ENCODE results near the gene ABCB10.
"Not testable (repeated sequence)": the region's sequence is repeated elsewhere in the genome, so short reads cannot be mapped to it uniquely, and the experiment has no call there.

The ABCB10 gene

DNA sequence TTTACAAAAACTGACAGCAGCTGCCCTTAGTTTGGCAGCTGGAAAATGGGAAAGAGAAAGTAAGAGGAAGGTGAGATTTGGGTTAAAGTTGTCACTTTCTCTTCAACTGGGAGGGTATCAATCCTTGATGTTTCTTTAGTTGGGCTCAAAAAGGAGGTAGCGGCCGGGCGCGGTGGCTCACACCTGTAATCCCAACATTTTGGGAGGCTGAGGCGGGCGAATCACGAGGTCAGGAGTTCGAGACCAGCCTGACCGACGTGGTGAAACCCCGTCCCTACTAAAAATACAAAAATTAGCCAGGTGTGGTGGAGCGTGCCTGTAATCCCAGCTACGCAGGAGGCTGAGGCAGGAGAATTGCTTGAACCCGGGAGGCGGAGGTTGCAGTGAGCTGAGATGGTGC lies 1.6 kb upstream of the ABCB10 start:
- not testable (repeated sequence) for H3K4me2 ChIP-seq (ENCODE audit: low read length); H2BK5ac ChIP-seq (ENCODE audit: low read length); H3K23ac ChIP-seq (ENCODE audit: low read length); H3K36me3 ChIP-seq (ENCODE audit: control insufficient read depth, insufficient read depth, low read length); H3K56ac ChIP-seq (ENCODE audit: low read length); H3K9ac ChIP-seq (ENCODE audit: low read length); H3K4me1 ChIP-seq (ENCODE audit: control insufficient read depth, low read depth, low read length); H3K79me1 ChIP-seq (ENCODE audit: low read length); H3K27ac ChIP-seq (ENCODE audit: low read depth, low read length); H2AK5ac ChIP-seq (ENCODE audit: low read length); H3K27me3 ChIP-seq (ENCODE audit: insufficient read depth, low read length, poor library complexity); H4K5ac ChIP-seq (ENCODE audit: low read length); H4K8ac ChIP-seq (ENCODE audit: low read depth, low read length); H2BK15ac ChIP-seq (replicated peaks; ENCODE audit: low read depth); H2BK120ac ChIP-seq (ENCODE audit: low read depth, low read length); DNase-seq; H3K18ac ChIP-seq (ENCODE audit: low read length); H3K4ac ChIP-seq (ENCODE audit: low read depth, low read length); H3K4me3 ChIP-seq (ENCODE audit: low read length); H3K79me2 ChIP-seq (ENCODE audit: control insufficient read depth, insufficient read depth, low read length)
- WGBS (ENCODE audit: extremely low coverage, insufficient coverage, low lambda C conversion rate): no CpG with 5 or more reads among the region's 15 CpGs

DNA sequence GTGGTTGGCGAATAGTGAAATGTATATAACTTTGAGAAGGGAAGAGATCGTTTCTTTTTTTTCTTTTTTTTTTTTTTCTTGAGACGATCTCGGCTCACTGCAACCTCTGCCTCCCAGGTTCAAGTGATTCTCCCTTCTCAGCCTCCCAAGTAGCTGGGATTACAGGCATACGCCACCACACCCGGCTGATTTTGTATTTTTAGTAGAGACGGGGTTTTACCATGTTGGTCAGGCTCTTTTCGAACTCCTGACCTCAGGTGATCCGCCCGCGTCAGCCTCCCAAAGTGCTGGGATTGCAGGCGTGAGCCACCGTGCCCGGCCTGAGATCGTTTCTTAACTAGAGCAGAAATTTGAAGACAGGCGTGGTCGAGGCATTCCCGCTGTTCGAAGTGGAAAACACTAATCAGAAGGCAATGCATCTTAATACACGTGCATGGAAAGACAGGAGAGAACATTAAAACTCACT lies 862 bp upstream of the ABCB10 start:
- H4K8ac ChIP-seq (ENCODE audit: low read depth, low read length); H3K27me3 ChIP-seq (ENCODE audit: insufficient read depth, low read length, poor library complexity); H3K79me2 ChIP-seq (ENCODE audit: control insufficient read depth, insufficient read depth, low read length); DNase-seq; H3K4me3 ChIP-seq (ENCODE audit: low read length); H2BK5ac ChIP-seq (ENCODE audit: low read length); H3K18ac ChIP-seq (ENCODE audit: low read length); H2BK120ac ChIP-seq (ENCODE audit: low read depth, low read length); H2AK5ac ChIP-seq (ENCODE audit: low read length); H3K23ac ChIP-seq (ENCODE audit: low read length); H3K4me1 ChIP-seq (ENCODE audit: control insufficient read depth, low read depth, low read length); H2BK15ac ChIP-seq (replicated peaks; ENCODE audit: low read depth); H3K36me3 ChIP-seq (ENCODE audit: control insufficient read depth, insufficient read depth, low read length); H3K4ac ChIP-seq (ENCODE audit: low read depth, low read length); H3K79me1 ChIP-seq (ENCODE audit: low read length); H3K27ac ChIP-seq (ENCODE audit: low read depth, low read length); H4K5ac ChIP-seq (ENCODE audit: low read length): not testable (repeated sequence)
- Histone ChIP-seq H3K9ac (ENCODE audit: low read length) (peak overlapping the region; percentile 47), H3K4me2 (ENCODE audit: low read length) (peak overlapping the region; percentile 25), H3K56ac (ENCODE audit: low read length) (peak overlapping the region; percentile 80)
- whole genome bisulfite sequencing (ENCODE audit: extremely low coverage, insufficient coverage, low lambda C conversion rate): no CpG with 5 or more reads among the region's 20 CpGs

DNA sequence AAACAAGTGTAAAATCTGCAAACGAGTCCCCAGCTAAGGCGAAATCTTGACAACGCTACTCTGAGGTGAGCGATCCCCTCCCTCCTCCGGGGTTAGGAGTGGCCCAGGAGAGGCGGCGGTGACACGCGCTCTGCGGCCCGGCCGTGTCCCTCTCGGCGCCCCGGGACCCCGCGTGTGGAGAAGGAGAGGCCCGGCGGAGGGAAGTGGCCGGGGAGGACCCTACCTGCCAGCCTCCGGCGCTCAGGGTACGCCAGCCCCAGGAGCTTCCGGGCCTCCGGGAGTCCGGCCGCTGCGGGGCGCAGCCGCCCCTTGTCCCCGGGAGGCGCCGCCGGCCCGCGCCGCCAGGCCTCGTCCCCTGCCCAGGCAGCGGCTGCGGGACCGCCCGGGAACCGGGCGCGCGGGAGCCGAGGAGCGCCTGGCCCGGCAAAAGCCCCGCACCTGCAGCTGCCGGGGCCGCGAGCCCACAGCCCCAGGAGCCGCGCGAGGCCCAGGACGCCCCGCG lies 543 bp downstream of the ABCB10 start:
- peak; percentile 48 for DNase-seq
- peak overlapping the region; percentile 67 for H3K4me3 ChIP-seq (ENCODE audit: low read length)
- no peak overlapping the region for H2BK5ac ChIP-seq (ENCODE audit: low read length)
- WGBS (ENCODE audit: extremely low coverage, insufficient coverage, low lambda C conversion rate): no CpG with 5 or more reads among the region's 59 CpGs
- no peak overlapping the region for H4K8ac ChIP-seq (ENCODE audit: low read depth, low read length)
- H3K36me3 ChIP-seq (ENCODE audit: control insufficient read depth, insufficient read depth, low read length): no peaks in the 10 kb centered on the region
- H3K56ac ChIP-seq (ENCODE audit: low read length): peak overlapping the region; percentile 94
- peak overlapping the region; percentile 94 for H3K27ac ChIP-seq (ENCODE audit: low read depth, low read length)
- H3K4ac ChIP-seq (ENCODE audit: low read depth, low read length): peak overlapping the region; percentile 94
- no peaks in the 10 kb centered on the region for H3K27me3 ChIP-seq (ENCODE audit: insufficient read depth, low read length, poor library complexity)
- no peaks in the 10 kb centered on the region for H3K4me1 ChIP-seq (ENCODE audit: control insufficient read depth, low read depth, low read length)
- H2BK120ac ChIP-seq (ENCODE audit: low read depth, low read length): peak overlapping the region; percentile 48
- H3K23ac ChIP-seq (ENCODE audit: low read length): no peak overlapping the region
- H3K79me1 ChIP-seq (ENCODE audit: low read length): peaks cover 11% of the 10 kb centered on the region
- no peak overlapping the region for H4K5ac ChIP-seq (ENCODE audit: low read length)
- no peak overlapping the region for H2BK15ac ChIP-seq (replicated peaks; ENCODE audit: low read depth)
- peak overlapping the region; percentile 92 for H3K9ac ChIP-seq (ENCODE audit: low read length)
- H2AK5ac ChIP-seq (ENCODE audit: low read length): no peak overlapping the region
- H3K79me2 ChIP-seq (ENCODE audit: control insufficient read depth, insufficient read depth, low read length): peaks cover 5% of the 10 kb centered on the region
- H3K4me2 ChIP-seq (ENCODE audit: low read length): peak overlapping the region; percentile 74
- H3K18ac ChIP-seq (ENCODE audit: low read length): peak overlapping the region; percentile 92

DNA sequence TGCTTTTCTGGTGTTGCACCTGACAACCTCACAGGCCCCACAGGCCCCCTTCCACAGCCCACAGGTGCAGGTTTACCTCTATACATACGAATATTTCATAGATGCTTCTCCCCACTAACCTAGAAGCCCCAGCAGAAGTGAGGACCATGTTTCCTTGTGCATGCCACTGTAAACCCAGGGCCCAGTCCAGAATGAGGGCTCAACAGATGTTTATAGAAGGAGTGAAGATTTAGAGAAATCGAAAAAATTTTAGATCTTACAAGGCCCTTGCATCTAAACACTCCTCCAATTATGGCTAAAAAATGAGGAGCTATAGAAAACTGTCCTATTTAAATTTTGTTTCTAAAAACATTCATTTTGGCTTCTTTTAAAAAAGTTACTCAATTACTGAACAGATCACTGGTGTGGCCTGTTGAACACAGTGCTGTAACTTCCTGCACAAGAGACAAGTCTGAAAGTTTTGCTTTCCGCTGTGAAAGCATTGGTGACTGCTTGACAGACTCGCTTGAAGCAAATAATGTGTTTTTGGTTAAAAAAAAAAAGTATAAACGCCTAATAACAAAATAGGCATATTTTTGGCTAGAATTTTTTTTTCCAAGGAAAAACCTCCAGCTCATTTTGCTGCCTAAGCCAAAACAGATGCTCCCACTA lies 1.2 kb downstream of the ABCB10 start:
- Histone ChIP-seq H3K79me1 (ENCODE audit: low read length) (peaks cover 13% of the 10 kb centered on the region), H2BK5ac (ENCODE audit: low read length) (no peak overlapping the region), H3K27ac (ENCODE audit: low read depth, low read length) (no peak overlapping the region), H3K23ac (ENCODE audit: low read length) (no peak overlapping the region), H4K5ac (ENCODE audit: low read length) (no peak overlapping the region), H3K56ac (ENCODE audit: low read length) (peak overlapping the region; percentile 94), H4K8ac (ENCODE audit: low read depth, low read length) (no peak overlapping the region), H2BK120ac (ENCODE audit: low read depth, low read length) (no peak overlapping the region), H2BK15ac (replicated peaks; ENCODE audit: low read depth) (no peak overlapping the region), H3K4me1 (ENCODE audit: control insufficient read depth, low read depth, low read length) (no peaks in the 10 kb centered on the region), H3K27me3 (ENCODE audit: insufficient read depth, low read length, poor library complexity) (no peaks in the 10 kb centered on the region), H3K18ac (ENCODE audit: low read length) (no peak overlapping the region), H3K79me2 (ENCODE audit: control insufficient read depth, insufficient read depth, low read length) (peaks cover 5% of the 10 kb centered on the region), H3K4me2 (ENCODE audit: low read length) (peak overlapping the region; percentile 74), H3K36me3 (ENCODE audit: control insufficient read depth, insufficient read depth, low read length) (no peaks in the 10 kb centered on the region), H3K9ac (ENCODE audit: low read length) (peak overlapping the region; percentile 92), H3K4me3 (ENCODE audit: low read length) (peak overlapping the region; percentile 67), H3K4ac (ENCODE audit: low read depth, low read length) (no peak overlapping the region), H2AK5ac (ENCODE audit: low read length) (no peak overlapping the region)
- WGBS (ENCODE audit: extremely low coverage, insufficient coverage, low lambda C conversion rate): no CpG with 5 or more reads among the region's 5 CpGs
- no peak for DNase-seq

DNA sequence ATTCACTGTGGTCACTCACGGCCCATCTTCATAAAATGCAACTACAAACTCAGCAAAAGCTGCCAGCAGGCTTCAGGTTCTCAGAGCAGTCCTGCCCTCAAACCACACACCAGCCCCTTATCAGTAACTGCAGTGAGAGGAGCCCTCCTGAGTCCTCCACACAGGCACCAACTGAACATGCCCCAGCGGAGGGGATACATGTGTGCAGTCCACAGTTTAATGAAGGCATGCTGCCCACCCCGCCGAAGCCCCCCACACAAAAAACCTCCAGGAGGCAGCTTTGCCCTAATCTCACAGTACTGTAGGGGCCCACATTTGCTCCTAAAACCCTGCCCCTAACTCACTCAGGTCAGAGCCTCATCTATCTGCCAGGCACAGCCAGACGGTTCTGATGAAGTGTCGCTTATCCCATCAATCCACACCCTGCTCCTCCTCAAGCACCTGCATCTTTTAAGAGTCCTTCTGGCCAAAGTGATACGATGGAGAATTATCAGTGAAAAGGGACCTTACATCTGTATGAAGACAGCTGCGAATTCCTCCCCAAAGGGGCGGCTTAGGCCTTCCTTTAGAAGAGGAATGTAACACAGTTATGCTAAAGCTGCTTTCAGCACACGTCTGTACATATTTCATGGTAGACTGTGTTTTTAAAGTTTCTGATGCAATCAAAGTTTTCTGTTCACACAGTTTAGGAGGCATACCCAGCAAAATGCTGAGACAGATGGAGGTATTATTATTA lies 3.5 kb downstream of the ABCB10 start:
- Histone ChIP-seq H3K4ac (ENCODE audit: low read depth, low read length) (no peak overlapping the region), H3K79me2 (ENCODE audit: control insufficient read depth, insufficient read depth, low read length) (peaks cover 5% of the 10 kb centered on the region), H4K8ac (ENCODE audit: low read depth, low read length) (no peak overlapping the region), H2AK5ac (ENCODE audit: low read length) (no peak overlapping the region), H3K27me3 (ENCODE audit: insufficient read depth, low read length, poor library complexity) (no peaks in the 10 kb centered on the region), H3K36me3 (ENCODE audit: control insufficient read depth, insufficient read depth, low read length) (no peaks in the 10 kb centered on the region), H3K79me1 (ENCODE audit: low read length) (peaks cover 14% of the 10 kb centered on the region), H3K9ac (ENCODE audit: low read length) (no peak overlapping the region), H2BK120ac (ENCODE audit: low read depth, low read length) (no peak overlapping the region), H2BK5ac (ENCODE audit: low read length) (no peak overlapping the region), H3K18ac (ENCODE audit: low read length) (no peak overlapping the region), H3K4me2 (ENCODE audit: low read length) (no peak overlapping the region), H3K56ac (ENCODE audit: low read length) (no peak overlapping the region), H4K5ac (ENCODE audit: low read length) (no peak overlapping the region), H3K4me1 (ENCODE audit: control insufficient read depth, low read depth, low read length) (no peaks in the 10 kb centered on the region), H2BK15ac (replicated peaks; ENCODE audit: low read depth) (no peak overlapping the region), H3K23ac (ENCODE audit: low read length) (no peak overlapping the region), H3K4me3 (ENCODE audit: low read length) (no peak overlapping the region), H3K27ac (ENCODE audit: low read depth, low read length) (no peak overlapping the region)
- DNase-seq: peak; percentile 2
- WGBS (ENCODE audit: extremely low coverage, insufficient coverage, low lambda C conversion rate): no CpG with 5 or more reads among the region's 10 CpGs
